Fibroblast of lung (primary cell): ENCODE measurements around the gene MICU1. TPM values are rescaled to one million over a fixed set of nuclear protein-coding genes. Genes with fewer than 3 reads are reported as not detected.
A peak's percentile ranks its signal among the peaks of the same experiment; 100 is the strongest.

Experiments
- DNase-seq, 2 donors: peaks; one replicate each; pipeline versions ENCODE4 v3.0.0 to v3.0.0-alpha.2; 2010; ENCODE audit warnings: low read depth in 2 of 2
- H2AFZ ChIP-seq: 2 replicates; pipeline ENCODE4 v1.5.1; 2012; ENCODE audit warnings: low read length, control low read depth, inconsistent platforms
- H3K27ac ChIP-seq: 2 replicates; pipeline ENCODE4 v1.5.1; 2011; ENCODE audit warnings: low read length, control low read depth; ENCODE audit not compliant: insufficient read depth
- H3K27me3 ChIP-seq: 2 replicates; pipeline ENCODE4 v1.5.1; 2011; ENCODE audit warnings: mild to moderate bottlenecking, low read length; ENCODE audit not compliant: control insufficient read depth, insufficient read depth
- H3K36me3 ChIP-seq: 2 replicates; pipeline ENCODE4 v1.5.1; 2011; ENCODE audit warnings: low read length; ENCODE audit not compliant: control insufficient read depth, insufficient read depth
- H3K4me1 ChIP-seq: 2 replicates; pipeline ENCODE4 v1.5.1; 2011; ENCODE audit warnings: low read length; ENCODE audit not compliant: control insufficient read depth, insufficient read depth; ENCODE audit errors: extremely low read depth
- H3K4me2 ChIP-seq: 2 replicates; pipeline ENCODE4 v1.5.1; 2011; ENCODE audit warnings: low read length, control low read depth; ENCODE audit not compliant: insufficient read depth; ENCODE audit errors: extremely low read depth
- H3K4me3 ChIP-seq, 4 experiments: fragments of 200-600 bp in 1 of 4; sonication (generic) in 1 of 4; replicated peaks in 1 of 4; 2 replicates each; pipeline ENCODE4 v1.5.1; 2011 to 2016; ENCODE audit warnings: low read length in 4 of 4, low read depth in 3 of 4, mild to moderate bottlenecking in 3 of 4, control low read depth in 2 of 4, inconsistent platforms in 1 of 4, mixed read lengths in 1 of 4; ENCODE audit not compliant: insufficient read depth in 1 of 4; ENCODE audit errors: control extremely low read depth in 1 of 4
- H3K79me2 ChIP-seq: 2 replicates; pipeline ENCODE4 v1.5.1; 2012; ENCODE audit warnings: mild to moderate bottlenecking, low read length, inconsistent platforms; ENCODE audit not compliant: control insufficient read depth, insufficient read depth
- H3K9ac ChIP-seq: 2 replicates; pipeline ENCODE4 v1.5.1; 2011; ENCODE audit warnings: mild to moderate bottlenecking, low read length, control low read depth; ENCODE audit not compliant: insufficient read depth
- H3K9me3 ChIP-seq: 2 replicates; pipeline ENCODE4 v1.5.1; 2012; ENCODE audit warnings: low read depth, low read length; ENCODE audit not compliant: control insufficient read depth, insufficient read depth
- H4K20me1 ChIP-seq: 2 replicates; pipeline ENCODE4 v1.5.1; 2011; ENCODE audit warnings: low read length; ENCODE audit not compliant: control insufficient read depth, insufficient read depth; ENCODE audit errors: extremely low read depth
- EZH2 ChIP-seq: IDR thresholded peaks from 2 replicates; pipeline ENCODE4 v1.5.1; 2012; ENCODE audit warnings: low read length, control low read depth, mild to moderate bottlenecking; ENCODE audit errors: missing control alignments
- polyA plus RNA-seq, 2 donors: library from polyadenylated mRNA; depleted of rRNA in 1 of 2; stranded (reverse) in 1 of 2; unstranded in 1 of 2; fragments of >200 nt; gene quantifications; 2 replicates each; pipeline ENCODE4 v1.2.1, GENCODE V29; 2011 to 2012; ENCODE audit warnings: missing spikeins in 1 of 2
- total RNA-seq: library from RNA; depleted of rRNA; stranded (reverse); fragments of >200 nt; gene quantifications from 2 replicates; pipeline ENCODE4 v1.2.1, GENCODE V29; 2014
- TF ChIP-seq, protein P1 (sequence below), 2 donors: IDR thresholded peaks in 1 of 2; conservative IDR thresholded peaks in 1 of 2; 1 replicate in 1 of 2; 2 replicates in 1 of 2; pipeline ENCODE4 v1.5.1; 2011 to 2012; ENCODE audit warnings: low read length in 2 of 2, control low read depth in 1 of 2, inconsistent platforms in 1 of 2, low read depth in 1 of 2, mild to moderate bottlenecking in 1 of 2

MICU1 gene
- total and polyA plus RNA-seq, 2 donors (not counting 1 experiment from before 2014, with no cell fraction given), result 83.2 to 83.3 TPM

DNA sequence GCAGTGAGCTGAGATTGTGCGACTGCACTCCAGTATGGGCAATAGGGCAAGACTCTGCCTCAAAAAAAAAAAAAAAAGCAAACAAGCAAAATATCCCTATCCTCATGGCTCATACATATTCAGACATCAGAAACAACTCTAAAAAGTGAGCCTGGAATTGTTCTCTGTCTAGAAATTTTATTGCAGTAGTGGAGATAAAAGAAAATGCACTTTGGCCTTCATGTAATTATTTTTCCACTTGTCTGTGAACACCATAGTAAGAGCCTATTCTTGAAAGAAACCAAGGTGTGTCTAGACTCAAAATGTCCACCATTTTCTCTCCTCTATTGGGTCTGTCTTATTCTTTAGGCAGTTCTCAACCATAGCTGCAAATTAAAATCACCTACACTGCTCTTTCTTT lies 35.6 kb upstream of the MICU1 start:
- no peaks in the 10 kb centered on the region for H3K9me3 ChIP-seq
- H3K4me1 ChIP-seq, result no peaks in the 10 kb centered on the region
- TF ChIP-seq, protein P1, sequence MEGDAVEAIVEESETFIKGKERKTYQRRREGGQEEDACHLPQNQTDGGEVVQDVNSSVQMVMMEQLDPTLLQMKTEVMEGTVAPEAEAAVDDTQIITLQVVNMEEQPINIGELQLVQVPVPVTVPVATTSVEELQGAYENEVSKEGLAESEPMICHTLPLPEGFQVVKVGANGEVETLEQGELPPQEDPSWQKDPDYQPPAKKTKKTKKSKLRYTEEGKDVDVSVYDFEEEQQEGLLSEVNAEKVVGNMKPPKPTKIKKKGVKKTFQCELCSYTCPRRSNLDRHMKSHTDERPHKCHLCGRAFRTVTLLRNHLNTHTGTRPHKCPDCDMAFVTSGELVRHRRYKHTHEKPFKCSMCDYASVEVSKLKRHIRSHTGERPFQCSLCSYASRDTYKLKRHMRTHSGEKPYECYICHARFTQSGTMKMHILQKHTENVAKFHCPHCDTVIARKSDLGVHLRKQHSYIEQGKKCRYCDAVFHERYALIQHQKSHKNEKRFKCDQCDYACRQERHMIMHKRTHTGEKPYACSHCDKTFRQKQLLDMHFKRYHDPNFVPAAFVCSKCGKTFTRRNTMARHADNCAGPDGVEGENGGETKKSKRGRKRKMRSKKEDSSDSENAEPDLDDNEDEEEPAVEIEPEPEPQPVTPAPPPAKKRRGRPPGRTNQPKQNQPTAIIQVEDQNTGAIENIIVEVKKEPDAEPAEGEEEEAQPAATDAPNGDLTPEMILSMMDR (conservative IDR thresholded peaks at IDR 0.05 in 1 of 2, IDR thresholded peaks at IDR 0.05 in 1 of 2; ENCODE audit: low read depth in 1 of 2, low read length in 2 of 2), result no peak
- TF ChIP-seq EZH2, result no peak
- no peaks in the 10 kb centered on the region for H3K79me2 ChIP-seq
- no peak overlapping the region for H2AFZ ChIP-seq
- H4K20me1 ChIP-seq, result no peaks in the 10 kb centered on the region
- no peak overlapping the region for H3K9ac ChIP-seq
- no peak overlapping the region for H3K4me3 ChIP-seq
- no peak overlapping the region for H3K4me2 ChIP-seq
- no peak for DNase-seq
- no peaks in the 10 kb centered on the region for H3K36me3 ChIP-seq
- no peaks in the 10 kb centered on the region for H3K27me3 ChIP-seq
- H3K27ac ChIP-seq, result no peak overlapping the region

DNA sequence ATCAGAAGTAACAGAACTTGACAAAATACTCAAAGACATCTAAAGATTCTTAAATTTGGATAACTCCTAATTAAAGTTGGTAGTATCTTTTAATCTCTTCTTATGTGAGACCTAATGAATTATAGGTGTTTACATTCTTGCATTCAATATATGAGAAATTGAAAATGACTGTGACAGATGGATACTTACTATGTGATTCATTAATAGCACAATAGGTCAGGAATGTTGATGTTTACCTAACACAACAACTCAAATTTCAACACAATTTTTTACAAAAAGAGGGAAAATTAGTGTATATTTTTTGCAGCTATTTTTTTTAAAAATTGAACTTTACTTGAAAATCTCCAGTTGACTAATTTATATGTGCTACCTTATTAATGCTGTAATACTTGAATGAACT lies 34.3 kb upstream of the MICU1 start:
- Histone ChIP-seq H3K4me2 (no peak overlapping the region), H3K79me2 (no peaks in the 10 kb centered on the region), H3K4me3 (no peak overlapping the region), H3K9me3 (no peaks in the 10 kb centered on the region), H4K20me1 (no peaks in the 10 kb centered on the region), H3K27ac (no peak overlapping the region), H2AFZ (no peak overlapping the region), H3K4me1 (no peaks in the 10 kb centered on the region), H3K9ac (no peak overlapping the region), H3K27me3 (no peaks in the 10 kb centered on the region), H3K36me3 (no peaks in the 10 kb centered on the region)
- no peak for DNase-seq
- TF ChIP-seq, protein P1 (conservative IDR thresholded peaks at IDR 0.05 in 1 of 2, IDR thresholded peaks at IDR 0.05 in 1 of 2; ENCODE audit: low read depth in 1 of 2, low read length in 2 of 2), result no peak
- no peak for TF ChIP-seq EZH2

DNA sequence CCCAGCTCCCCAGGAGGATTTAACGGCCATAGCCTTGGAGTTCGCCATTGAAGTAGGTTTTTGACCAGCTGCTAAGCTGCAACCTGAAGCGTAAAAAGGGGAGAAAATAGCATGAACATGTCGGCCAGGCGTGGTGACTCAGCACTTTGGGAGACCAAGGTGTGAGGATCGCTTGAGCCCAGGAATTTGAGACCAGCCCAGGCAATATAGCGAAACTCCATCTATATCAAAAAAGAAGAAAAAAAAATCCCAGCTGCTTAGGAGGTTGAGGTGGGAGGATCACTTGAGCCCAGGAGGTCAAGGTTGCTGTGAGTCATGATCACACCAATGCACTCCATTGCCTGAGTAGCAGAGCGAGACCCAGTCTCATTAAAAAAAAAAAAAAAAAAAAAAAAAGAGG lies 33.8 kb upstream of the MICU1 start:
- no peaks in the 10 kb centered on the region for H3K79me2 ChIP-seq
- H4K20me1 ChIP-seq, result no peaks in the 10 kb centered on the region
- H3K4me1 ChIP-seq, result no peaks in the 10 kb centered on the region
- H3K9me3 ChIP-seq, result no peaks in the 10 kb centered on the region
- H3K27ac ChIP-seq, result no peak overlapping the region
- H3K36me3 ChIP-seq, result no peaks in the 10 kb centered on the region
- H3K27me3 ChIP-seq, result no peaks in the 10 kb centered on the region
- TF ChIP-seq EZH2, result no peak
- TF ChIP-seq, protein P1 (conservative IDR thresholded peaks at IDR 0.05 in 1 of 2, IDR thresholded peaks at IDR 0.05 in 1 of 2; ENCODE audit: low read depth in 1 of 2, low read length in 2 of 2), result no peak
- no peak overlapping the region for H3K4me3 ChIP-seq
- H3K9ac ChIP-seq, result no peak overlapping the region
- peak in 1 of 2 donors; percentile 10 for DNase-seq
- H3K4me2 ChIP-seq, result no peak overlapping the region
- no peak overlapping the region for H2AFZ ChIP-seq
